HFFc6 (cell line): ENCODE data around the gene SPC25. TPM values are rescaled to one million over a fixed set of nuclear protein-coding genes. Genes with fewer than 3 reads are reported as not detected.

Experiments
- DNase-seq: peaks from one replicate; pipeline ENCODE4 v3.0.0-alpha.2; 2018
- H3K27ac Mint-ChIP-seq: 2 replicates; pipeline ENCODE4 v1.8.0; 2020; ENCODE audit warnings: mild to moderate bottlenecking, mixed read lengths
- H3K27me3 Mint-ChIP-seq: 2 replicates; pipeline ENCODE4 v1.8.0; 2021; ENCODE audit warnings: mild to moderate bottlenecking, moderate library complexity, mixed read lengths; ENCODE audit not compliant: insufficient read depth
- H3K36me3 Mint-ChIP-seq: 2 replicates; pipeline ENCODE4 v1.8.0; 2021; ENCODE audit warnings: low read depth, mixed read lengths
- H3K4me1 Mint-ChIP-seq: 2 replicates; pipeline ENCODE4 v1.8.0; 2020; ENCODE audit warnings: low read depth, mixed read lengths
- H3K4me3 Mint-ChIP-seq: 2 replicates; pipeline ENCODE4 v1.8.0; 2020; ENCODE audit warnings: mild to moderate bottlenecking, moderate library complexity, mixed read lengths
- H3K9me3 Mint-ChIP-seq: 2 replicates; pipeline ENCODE4 v1.8.0; 2020; ENCODE audit warnings: mild to moderate bottlenecking, mixed read lengths
- CTCF ChIP-seq: fragments of 200-600 bp; sonication (generic); IDR thresholded peaks from 2 replicates; pipeline ENCODE4 v1.5.0; 2021; ENCODE audit warnings: antibody characterized with exemption, mild to moderate bottlenecking
- total RNA-seq, 6 experiments: library from RNA; stranded (reverse); fragmentation: NEBNext Ultra II Directional; extraction: Animal tissue kit (Norgen Biotek cat#: 25700); gene quantifications; 2 replicates in 1 of 6; 3 replicates in 5 of 6; pipeline ENCODE4 v1.2.3, GENCODE V29; 2021

Gene SPC25
- total RNA-seq, 6 experiments from 2014 or later: 9.4 to 22.6 (median 16.2) TPM

DNA sequence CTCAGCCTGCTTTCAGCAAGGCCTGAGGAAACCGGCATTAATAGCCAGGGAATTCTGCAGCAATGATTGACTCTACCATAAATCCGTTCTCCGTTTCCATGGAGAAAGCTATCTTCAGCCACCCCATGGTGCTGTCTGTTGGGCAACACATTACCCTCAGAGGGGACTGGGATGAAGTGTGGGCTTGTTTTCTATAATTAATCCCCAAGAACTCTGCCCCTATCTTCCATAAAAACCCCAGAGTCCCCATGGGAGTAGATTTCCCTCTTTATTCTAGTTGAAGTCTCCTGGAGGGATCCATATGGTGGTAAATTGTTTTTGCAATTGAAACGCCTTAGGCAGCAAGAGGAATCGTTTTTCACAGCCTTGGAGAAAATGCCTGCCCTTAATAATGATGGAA lies 20.1 kb upstream of the SPC25 start:
- Mint-ChIP-seq H3K9me3 (no peaks in the 10 kb centered on the region), H3K36me3 (no peaks in the 10 kb centered on the region), H3K27me3 (peaks cover 10% of the 10 kb centered on the region), H3K27ac (no peak overlapping the region), H3K4me1 (no peaks in the 10 kb centered on the region), H3K4me3 (no peak overlapping the region)
- no peak for DNase-seq
- TF ChIP-seq CTCF: no peak

- H3K9me3 Mint-ChIP-seq: no peaks in the 10 kb centered on the region
- no peaks in the 10 kb centered on the region for H3K36me3 Mint-ChIP-seq
- peaks cover 9% of the 10 kb centered on the region for H3K27me3 Mint-ChIP-seq
- no peak overlapping the region for H3K4me3 Mint-ChIP-seq
- no peak overlapping the region for H3K27ac Mint-ChIP-seq
- H3K4me1 Mint-ChIP-seq: no peaks in the 10 kb centered on the region
- no peak for DNase-seq
- TF ChIP-seq CTCF: no peak
These were observed 17.9 kb upstream of the SPC25 start for GRCh38 chr2:168907940-168908662.

DNA sequence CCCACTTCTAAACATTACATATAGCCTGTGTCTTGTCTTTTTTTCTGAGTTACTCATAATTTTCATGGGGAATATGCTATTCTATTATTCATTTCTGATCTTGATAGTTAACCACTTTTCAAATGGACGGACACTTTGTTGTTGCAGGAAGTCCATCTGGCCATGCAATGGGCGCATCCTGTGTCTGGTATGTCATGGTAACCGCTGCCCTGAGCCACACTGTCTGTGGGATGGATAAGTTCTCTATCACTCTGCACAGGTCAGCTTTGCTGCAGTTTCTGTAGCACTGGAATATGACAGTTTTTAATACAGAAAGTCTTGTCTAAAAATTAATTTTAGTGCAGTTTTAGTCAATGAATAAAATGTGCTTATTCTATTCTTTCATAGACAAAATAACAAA lies 14.1 kb upstream of the SPC25 start:
- peaks cover 7% of the 10 kb centered on the region for H3K27me3 Mint-ChIP-seq
- no peak overlapping the region for H3K27ac Mint-ChIP-seq
- no peaks in the 10 kb centered on the region for H3K9me3 Mint-ChIP-seq
- H3K4me3 Mint-ChIP-seq: no peak overlapping the region
- H3K4me1 Mint-ChIP-seq: no peaks in the 10 kb centered on the region
- no peaks in the 10 kb centered on the region for H3K36me3 Mint-ChIP-seq
- no peak for TF ChIP-seq CTCF
- no peak for DNase-seq

DNA sequence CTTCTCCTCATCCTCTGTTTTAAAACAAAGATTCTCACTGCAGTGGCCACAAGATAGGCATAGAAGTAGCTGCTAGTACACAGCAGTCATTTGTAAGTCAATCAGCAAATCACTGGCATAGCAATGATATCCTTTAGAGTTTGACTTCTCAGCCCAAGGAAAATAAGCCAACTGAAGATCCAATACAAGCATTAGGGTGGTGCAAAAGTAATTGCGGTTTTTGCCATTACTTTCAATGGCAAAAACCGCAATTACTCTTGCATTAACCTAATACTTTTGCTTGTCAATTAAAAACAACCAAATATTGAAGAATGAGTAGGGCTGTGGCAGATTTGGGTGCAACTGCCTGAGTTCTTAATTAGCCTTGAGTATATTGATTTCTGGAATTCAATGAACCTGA lies 13.7 kb upstream of the SPC25 start:
- DNase-seq: no peak

DNA sequence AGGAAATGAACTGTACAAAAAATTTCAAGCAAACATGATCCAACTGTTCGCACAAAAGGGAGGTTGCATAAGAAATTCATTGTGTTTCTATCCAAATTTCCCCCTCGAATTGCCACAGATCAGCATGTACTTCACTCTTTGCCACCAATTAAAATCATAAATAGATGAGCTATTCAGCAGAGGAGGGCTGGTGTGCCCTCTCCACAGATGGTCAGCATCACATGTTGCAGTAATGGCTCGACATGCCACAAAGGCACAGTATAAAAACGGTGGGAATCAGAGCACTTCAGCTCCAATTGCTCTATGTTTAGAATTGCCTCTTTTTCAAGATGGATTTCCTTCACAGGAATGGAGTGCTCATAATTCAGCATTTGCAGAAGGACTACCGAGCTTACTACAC lies 10.8 kb upstream of the SPC25 start, which contains the start of gene G6PC2:
Gene G6PC2 (plus strand): TSS at position 289 of the 400 bp plus-strand sequence. CDS start 41 bp downstream, at position 330.
- no peak for TF ChIP-seq CTCF
- peaks cover 5% of the 10 kb centered on the region for H3K27me3 Mint-ChIP-seq
- H3K4me3 Mint-ChIP-seq: no peak within 1 kb of the TSS

More for the DNA sequence above, 13.7 kb upstream of the SPC25 start:
- H3K9me3 Mint-ChIP-seq: no peaks in the 10 kb centered on the region
- no peak for TF ChIP-seq CTCF
- H3K27me3 Mint-ChIP-seq: peaks cover 3% of the 10 kb centered on the region
- no peak overlapping the region for H3K27ac Mint-ChIP-seq
- no peaks in the 10 kb centered on the region for H3K36me3 Mint-ChIP-seq
- no peaks in the 10 kb centered on the region for H3K4me1 Mint-ChIP-seq
- H3K4me3 Mint-ChIP-seq: no peak overlapping the region

More for the DNA sequence above, 10.8 kb upstream of the SPC25 start, which contains the start of gene G6PC2:
- Mint-ChIP-seq H3K27ac (no peak within 1 kb of the TSS), H3K9me3 (no peaks in the 10 kb centered on the region), H3K4me1 (no peaks in the 10 kb centered on the region), H3K36me3 (no peaks in the 10 kb centered on the region)
- no peak for DNase-seq
